ENCODE results near the gene RTF1. TPM values are rescaled to one million over a fixed set of nuclear protein-coding genes. Genes with fewer than 3 reads are reported as not detected.

RTF1 gene
- polyA plus RNA-seq, 6 donors from 2014 or later, result 7.7 to 26.4 (median 22.0) TPM

GRCh38 chr15:41506796-41507341, 90.0 kb downstream of the RTF1 start:
- Mint-ChIP-seq H3K27me3 (peaks cover 0 to 24% (median 0%) of the 10 kb centered on the region in 3 donors), H3K36me3 (no peaks in the 10 kb centered on the region), H3K4me1 (peaks cover 11 to 20% (median 11%) of the 10 kb centered on the region in 3 donors), H3K9me3 (no peaks in the 10 kb centered on the region), H3K4me3 (peak overlapping the region in 1 of 8 donors; percentile 25), H3K27ac (no peak overlapping the region)
- no peak for DNase-seq
- no peak for ATAC-seq (ENCODE audit: low read depth in 2 of 2)

GRCh38 chr15:41507820-41508290, 91.0 kb downstream of the RTF1 start:
- DNase-seq (no peak), ATAC-seq (ENCODE audit: low read depth in 2 of 2) (no peak)
- no peaks in the 10 kb centered on the region for H3K36me3 Mint-ChIP-seq
- H3K27ac Mint-ChIP-seq, result no peak overlapping the region
- H3K4me1 Mint-ChIP-seq, result peaks cover 11 to 20% (median 12%) of the 10 kb centered on the region in 3 donors
- peaks cover 3 to 24% (median 7%) of the 10 kb centered on the region in 3 donors for H3K27me3 Mint-ChIP-seq
- H3K4me3 Mint-ChIP-seq, result no peak overlapping the region
- no peaks in the 10 kb centered on the region for H3K9me3 Mint-ChIP-seq

- Mint-ChIP-seq H3K4me1 (peaks cover 16 to 28% (median 27%) of the 10 kb centered on the region in 3 donors), H3K4me3 (peak overlapping the region in 4 of 8 donors; percentile 9 to 62 (median 46)), H3K9me3 (no peaks in the 10 kb centered on the region), H3K27me3 (peaks cover 8 to 22% (median 16%) of the 10 kb centered on the region in 3 donors), H3K27ac (no peak overlapping the region), H3K36me3 (no peaks in the 10 kb centered on the region)
- no peak for ATAC-seq (ENCODE audit: low read depth in 2 of 2)
- DNase-seq, result no peak
Measured at GRCh38 chr15:41510728-41511127, 93.8 kb downstream of the RTF1 start.

GRCh38 chr15:41511331-41511898, 94.5 kb downstream of the RTF1 start:
- Mint-ChIP-seq H3K4me3 (peak overlapping the region in 2 of 8 donors; percentile 93), H3K27me3 (peaks cover 8 to 22% (median 16%) of the 10 kb centered on the region in 3 donors), H3K27ac (no peak overlapping the region), H3K4me1 (peaks cover 16 to 28% (median 27%) of the 10 kb centered on the region in 3 donors), H3K36me3 (no peaks in the 10 kb centered on the region), H3K9me3 (no peaks in the 10 kb centered on the region)
- ATAC-seq (ENCODE audit: low read depth in 2 of 2) (no peak), DNase-seq (no peak)

GRCh38 chr15:41511899-41512369, 95.0 kb downstream of the RTF1 start:
- no peaks in the 10 kb centered on the region for H3K9me3 Mint-ChIP-seq

GRCh38 chr15:41512512-41512939, 95.6 kb downstream of the RTF1 start:
- DNase-seq (no peak), ATAC-seq (ENCODE audit: low read depth in 2 of 2) (no peak)
- Mint-ChIP-seq H3K9me3 (no peaks in the 10 kb centered on the region), H3K4me3 (peak overlapping the region; percentile 89 to 94 (median 91)), H3K27me3 (peaks cover 8 to 22% (median 16%) of the 10 kb centered on the region in 3 donors), H3K27ac (peak overlapping the region in 2 of 6 donors; percentile 41 to 83), H3K4me1 (peaks cover 16 to 32% (median 27%) of the 10 kb centered on the region in 3 donors), H3K36me3 (peaks cover 0 to 5% of the 10 kb centered on the region in 2 donors)

More at GRCh38 chr15:41511899-41512369, 95.0 kb downstream of the RTF1 start:
- no peak for ATAC-seq (ENCODE audit: low read depth in 2 of 2)
- peak overlapping the region in 7 of 8 donors; percentile 89 to 94 (median 91) for H3K4me3 Mint-ChIP-seq
- peak overlapping the region in 1 of 6 donors; percentile 22 for H3K27ac Mint-ChIP-seq
- H3K4me1 Mint-ChIP-seq, result peaks cover 16 to 32% (median 27%) of the 10 kb centered on the region in 3 donors
- peaks cover 0 to 3% of the 10 kb centered on the region in 2 donors for H3K36me3 Mint-ChIP-seq
- H3K27me3 Mint-ChIP-seq, result peaks cover 8 to 22% (median 16%) of the 10 kb centered on the region in 3 donors
- DNase-seq, result no peak

- peak overlapping the region; percentile 89 to 94 (median 91) for H3K4me3 Mint-ChIP-seq
- H3K27me3 Mint-ChIP-seq, result peaks cover 8 to 22% (median 16%) of the 10 kb centered on the region in 3 donors
- H3K9me3 Mint-ChIP-seq, result no peaks in the 10 kb centered on the region
- H3K4me1 Mint-ChIP-seq, result peaks cover 17 to 32% (median 27%) of the 10 kb centered on the region in 3 donors
- H3K36me3 Mint-ChIP-seq, result peaks cover 0 to 5% of the 10 kb centered on the region in 2 donors
- H3K27ac Mint-ChIP-seq, result peak overlapping the region in 3 of 6 donors; percentile 11 to 83 (median 41)
- DNase-seq (peak; percentile 63), ATAC-seq (ENCODE audit: low read depth in 2 of 2) (peak; percentile 74 to 75)
Measured at GRCh38 chr15:41512940-41513505, 96.1 kb downstream of the RTF1 start.

GRCh38 chr15:41513506-41514227, 96.8 kb downstream of the RTF1 start, which contains the start of gene LTK:
Gene LTK, minus strand, starts transcription at chr15:41513827. Its CDS starts 118 bp downstream, at chr15:41513709.
- no peak for ATAC-seq (ENCODE audit: low read depth in 2 of 2)
- Mint-ChIP-seq H3K4me1 (peaks cover 19 to 32% (median 27%) of the 10 kb centered on the region in 3 donors), H3K36me3 (peaks cover 0 to 5% of the 10 kb centered on the region in 2 donors), H3K9me3 (no peaks in the 10 kb centered on the region), H3K27ac (peak within 1 kb of the TSS in 5 of 6 donors; percentile 11 to 83 (median 54)), H3K27me3 (peaks cover 8 to 22% (median 16%) of the 10 kb centered on the region in 3 donors), H3K4me3 (peak within 1 kb of the TSS; percentile 89 to 94 (median 91))
- no peak for DNase-seq

GRCh38 chr15:41517895-41518449, 101.1 kb downstream of the RTF1 start:
- ATAC-seq (ENCODE audit: low read depth in 2 of 2) (no peak), DNase-seq (no peak)
- no peak overlapping the region for H3K4me3 Mint-ChIP-seq
- H3K36me3 Mint-ChIP-seq, result peaks cover 5% of the 10 kb centered on the region in 2 donors
- peaks cover 4 to 11% (median 8%) of the 10 kb centered on the region in 3 donors for H3K27me3 Mint-ChIP-seq
- no peak overlapping the region for H3K27ac Mint-ChIP-seq
- no peaks in the 10 kb centered on the region for H3K9me3 Mint-ChIP-seq
- H3K4me1 Mint-ChIP-seq, result peaks cover 11 to 23% (median 14%) of the 10 kb centered on the region in 3 donors

- no peak for ATAC-seq (ENCODE audit: low read depth in 2 of 2)
- peaks cover 5 to 19% of the 10 kb centered on the region in 2 donors for H3K36me3 Mint-ChIP-seq
- DNase-seq, result no peak
- peaks cover 0 to 7% (median 4%) of the 10 kb centered on the region in 3 donors for H3K4me1 Mint-ChIP-seq
- no peaks in the 10 kb centered on the region for H3K27me3 Mint-ChIP-seq
- peak overlapping the region in 2 of 6 donors; percentile 62 to 76 for H3K27ac Mint-ChIP-seq
- no peak overlapping the region for H3K4me3 Mint-ChIP-seq
- no peaks in the 10 kb centered on the region for H3K9me3 Mint-ChIP-seq
Measured at GRCh38 chr15:41520636-41521035, 103.7 kb downstream of the RTF1 start.

GRCh38 chr15:41521614-41522013, 104.7 kb downstream of the RTF1 start:
- H3K9me3 Mint-ChIP-seq, result no peaks in the 10 kb centered on the region
- ATAC-seq (ENCODE audit: low read depth in 2 of 2) (no peak), DNase-seq (no peak)
- H3K4me1 Mint-ChIP-seq, result peaks cover 0 to 7% (median 4%) of the 10 kb centered on the region in 3 donors
- H3K4me3 Mint-ChIP-seq, result no peak overlapping the region
- peaks cover 10 to 24% of the 10 kb centered on the region in 2 donors for H3K36me3 Mint-ChIP-seq
- no peaks in the 10 kb centered on the region for H3K27me3 Mint-ChIP-seq
- H3K27ac Mint-ChIP-seq, result peak overlapping the region in 2 of 6 donors; percentile 6 to 25

GRCh38 chr15:41523097-41523496, 106.2 kb downstream of the RTF1 start:
- Mint-ChIP-seq H3K9me3 (no peaks in the 10 kb centered on the region), H3K27ac (no peak overlapping the region), H3K27me3 (no peaks in the 10 kb centered on the region), H3K36me3 (peaks cover 11 to 39% of the 10 kb centered on the region in 2 donors), H3K4me1 (peaks cover 0 to 4% (median 0%) of the 10 kb centered on the region in 3 donors), H3K4me3 (no peak overlapping the region)
- DNase-seq, result no peak
- ATAC-seq (ENCODE audit: low read depth in 2 of 2), result no peak
